ENCODE results near the gene SYNJ1. TPM values are rescaled to one million over a fixed set of nuclear protein-coding genes. Genes with fewer than 3 reads are reported as not detected.
"Not testable (repeated sequence)": the region's sequence is repeated elsewhere in the genome, so short reads cannot be mapped to it uniquely, and the experiment has no call there.

Gene SYNJ1
- total RNA-seq, 4 donors from 2014 or later = 6.5 to 13.8 (median 7.6) TPM

DNA sequence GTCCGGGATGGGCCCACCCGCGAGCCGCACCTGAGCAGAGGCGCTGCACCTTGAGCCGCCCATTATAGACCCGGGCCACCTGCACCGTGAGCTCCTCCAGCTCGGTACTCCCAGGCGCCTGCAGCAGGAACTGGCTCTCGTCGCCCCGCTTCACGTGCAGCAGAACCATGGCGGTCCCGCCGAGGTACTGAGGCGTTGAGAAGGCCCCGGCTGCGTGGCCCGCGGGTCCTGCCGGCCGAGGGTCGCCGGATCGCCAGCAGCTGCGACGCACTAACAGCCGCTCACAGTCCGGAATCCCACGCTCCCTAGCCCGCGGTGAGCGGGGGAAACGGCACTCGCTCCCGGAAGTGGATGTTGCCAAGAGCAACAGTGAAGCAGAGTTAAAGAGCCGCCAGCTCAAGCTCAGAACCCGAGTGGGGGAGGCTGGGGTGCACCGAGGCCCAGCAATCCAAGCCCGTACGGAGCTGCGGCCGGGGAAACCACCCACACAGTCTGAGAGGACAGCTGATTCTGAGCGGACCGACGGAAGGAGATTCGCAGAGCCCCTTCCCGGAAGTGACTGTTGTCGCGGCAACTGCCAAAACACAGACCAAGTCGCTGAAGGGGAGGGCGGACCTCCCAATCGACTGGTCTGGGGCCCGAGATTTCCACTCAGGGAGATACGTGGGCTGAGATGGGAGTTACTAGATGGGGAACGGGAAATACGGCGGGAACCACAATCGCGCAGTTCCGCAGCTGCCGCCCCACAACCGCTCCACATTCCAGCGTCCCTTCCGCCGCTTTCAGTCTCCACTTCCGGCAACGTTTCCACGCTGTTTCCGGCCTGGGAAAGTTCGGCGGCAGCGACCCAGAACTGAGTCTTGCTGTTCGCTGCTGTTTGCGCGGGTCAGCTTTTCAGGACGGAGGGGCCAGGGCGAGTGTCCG, 115.5 kb downstream of the SYNJ1 start, which contains the start of gene CFAP298:
CFAP298 (minus strand) TSS at position 303 of the 924 bp plus-strand sequence; CDS start at position 169, 134 bp downstream.
- no peaks in the 10 kb centered on the region for H3K27me3 ChIP-seq
- H3K9me3 ChIP-seq = no peaks in the 10 kb centered on the region
- peak; percentile 39 for DNase-seq
- 0% methylated on average over 4 to 43 of the region's 81 CpGs for WGBS, 2 donors
- peaks cover 7 to 30% (median 12%) of the 10 kb centered on the region in 3 donors for H3K4me1 ChIP-seq
- intact Hi-C loops (cut with DNase I) = no loop called here
- peak within 1 kb of the TSS; percentile 67 to 98 (median 91) for H3K4me3 ChIP-seq
- peak within 1 kb of the TSS; percentile 79 to 96 (median 95) for H3K27ac ChIP-seq
- peaks cover 0 to 25% (median 0%) of the 10 kb centered on the region in 3 donors for H3K36me3 ChIP-seq
- TF ChIP-seq POLR2A (IDR thresholded peaks at IDR 0.05) = no peak
- peak in 1 of 6 experiments; percentile 13 for TF ChIP-seq CTCF (IDR thresholded peaks at IDR 0.05)

GRCh38 chr21:32611471-32611997, 116.3 kb downstream of the SYNJ1 start:
- no peak for TF ChIP-seq POLR2A (IDR thresholded peaks at IDR 0.05)
- TF ChIP-seq CTCF (IDR thresholded peaks at IDR 0.05) = no peak
- Histone ChIP-seq H3K36me3 (peaks cover 0 to 34% (median under 1%) of the 10 kb centered on the region in 3 donors), H3K4me1 (peaks cover 7 to 30% (median 12%) of the 10 kb centered on the region in 3 donors), H3K9me3 (no peaks in the 10 kb centered on the region), H3K4me3 (peak overlapping the region; percentile 67 to 98 (median 91)), H3K27me3 (no peaks in the 10 kb centered on the region), H3K27ac (peak overlapping the region; percentile 79 to 96 (median 95))
- no peak for DNase-seq
- 0% methylated on average over 28 of the region's 28 CpGs for WGBS, 2 donors
- intact Hi-C loops (cut with DNase I) = no loop called here

DNA sequence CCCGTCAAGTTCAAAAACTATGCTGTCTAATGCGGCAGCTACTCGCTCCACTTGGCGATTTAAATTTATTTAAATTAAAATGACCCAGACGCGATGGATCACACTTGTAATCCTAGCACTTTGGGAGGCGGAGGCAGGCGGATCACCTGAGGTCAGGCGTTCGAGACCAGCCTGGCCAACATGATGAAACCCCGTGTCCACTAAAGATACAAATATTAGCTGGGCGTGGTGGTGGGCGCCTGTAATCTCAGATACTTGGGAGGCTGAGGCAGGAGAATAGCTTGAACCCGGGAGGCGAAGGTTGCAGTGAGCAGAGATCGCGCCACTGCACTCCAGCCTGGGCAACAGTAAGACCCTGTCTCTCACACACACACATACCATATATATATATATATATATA, 116.9 kb downstream of the SYNJ1 start:
- intact Hi-C loops (cut with DNase I); H3K9me3 ChIP-seq; H3K27me3 ChIP-seq; DNase-seq: not testable (repeated sequence)
- peaks cover 0 to 39% (median 6%) of the 10 kb centered on the region in 3 donors for H3K36me3 ChIP-seq
- WGBS, 2 donors = 68 to 74% methylated on average over 17 of the region's 17 CpGs
- H3K27ac ChIP-seq = peak overlapping the region in 1 of 4 donors; percentile 96
- H3K4me3 ChIP-seq = peak overlapping the region; percentile 67 to 98 (median 91)
- peaks cover 7 to 30% (median 12%) of the 10 kb centered on the region in 3 donors for H3K4me1 ChIP-seq

DNA sequence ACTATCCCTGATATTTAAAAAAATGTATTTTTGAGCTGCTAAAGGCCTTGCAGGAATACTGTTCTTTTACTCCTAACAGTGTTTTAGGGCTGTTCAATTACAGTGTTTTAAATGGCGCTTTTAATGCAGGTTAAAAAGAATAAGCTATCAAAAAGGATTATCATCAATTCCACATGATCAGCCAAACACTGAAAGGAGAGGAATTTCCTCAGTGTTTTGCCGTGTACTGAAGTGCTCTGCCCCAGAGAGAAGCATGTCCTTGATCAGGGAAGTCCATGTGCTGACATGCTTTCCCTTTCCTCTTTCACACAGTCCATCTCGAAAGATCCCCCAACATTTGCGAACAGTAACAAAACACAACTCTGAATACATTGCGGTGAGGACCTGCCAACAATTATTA, 119.0 kb downstream of the SYNJ1 start:
- Histone ChIP-seq H3K27ac (no peak overlapping the region), H3K27me3 (no peaks in the 10 kb centered on the region), H3K4me3 (no peak overlapping the region), H3K9me3 (no peaks in the 10 kb centered on the region), H3K36me3 (peaks cover 5 to 60% (median 26%) of the 10 kb centered on the region in 3 donors), H3K4me1 (peaks cover 7 to 30% (median 12%) of the 10 kb centered on the region in 3 donors)
- no peak for DNase-seq
- WGBS, 2 donors = 89 to 92% methylated on average over 4 to 5 of the region's 5 CpGs
- TF ChIP-seq CTCF (IDR thresholded peaks at IDR 0.05) (no peak), POLR2A (IDR thresholded peaks at IDR 0.05) (no peak)
- intact Hi-C loops (cut with DNase I) = loop anchor here (10.0 kb wide), 1 partner anchor 204 kb away; no protein-coding TSS in a partner anchor

- Histone ChIP-seq H3K4me1 (peaks cover 0 to 9% (median 3%) of the 10 kb centered on the region in 3 donors), H3K9me3 (no peaks in the 10 kb centered on the region), H3K27ac (no peak overlapping the region), H3K36me3 (peaks cover 6 to 90% (median 39%) of the 10 kb centered on the region in 3 donors), H3K27me3 (no peaks in the 10 kb centered on the region), H3K4me3 (no peak overlapping the region)
- WGBS, 2 donors = 79 to 89% methylated on average over 5 to 8 of the region's 8 CpGs
- no peak for DNase-seq
- no peak for TF ChIP-seq CTCF (IDR thresholded peaks at IDR 0.05)
- TF ChIP-seq POLR2A (IDR thresholded peaks at IDR 0.05) = no peak
- intact Hi-C loops (cut with DNase I) = loop anchor here (10.0 kb wide), 1 partner anchor 201 kb away; no protein-coding TSS in a partner anchor
Measured at GRCh38 chr21:32605469-32605868, 122.3 kb downstream of the SYNJ1 start.
